Panc1 (cell line): ENCODE data around the gene TEK. TPM values are rescaled to one million over a fixed set of nuclear protein-coding genes. Genes with fewer than 3 reads are reported as not detected.

ENCODE experiments used
- ATAC-seq: fragments of 200-7000 bp; cut with Tn5 transposase; 2 replicates; pipeline ENCODE4 v1.9.1; 2020; ENCODE audit warnings: mild to moderate bottlenecking, moderate library complexity
- BruUV-seq: library from RNA; stranded (reverse); fragments of 400-500 nt; replicated peaks from 2 replicates; lab custom pipeline; 2021; lab: Mats Ljungman, UMichigan
- CTCF ChIA-PET: fragments of 300-600 bp; sonication (Branson Sonifier 250); formaldehyde crosslinking; loops from one replicate; lab custom pipeline; 2022; ENCODE audit warnings: antibody characterized with exemption; lab: Charles Lee
- POLR2A ChIA-PET: fragments of 300-600 bp; sonication (Branson Sonifier 250); formaldehyde crosslinking; loops from one replicate; lab custom pipeline; 2022; ENCODE audit warnings: antibody characterized with exemption; lab: Charles Lee
- DNase-seq: peaks from one replicate; pipeline ENCODE4 v3.0.0-alpha.2; 2010; ENCODE audit warnings: low read depth, low spot score
- H3K27ac ChIP-seq: 2 replicates; pipeline ENCODE4 v1.5.1; 2011; ENCODE audit warnings: mild to moderate bottlenecking, low read length, inconsistent platforms
- H3K27me3 ChIP-seq: fragments of 200-500 bp; sonication (Bioruptor generic); 2 replicates; pipeline ENCODE4 v1.6.0; 2014; ENCODE audit warnings: low read length, inconsistent platforms; ENCODE audit not compliant: control insufficient read depth, insufficient read depth
- H3K36me3 ChIP-seq: fragments of 200-500 bp; sonication (Bioruptor generic); 2 replicates; pipeline ENCODE4 v1.5.1; 2014; ENCODE audit warnings: inconsistent platforms, mild to moderate bottlenecking, low read length, moderate library complexity; ENCODE audit not compliant: control insufficient read depth, insufficient read depth
- H3K4me1 ChIP-seq: 2 replicates; pipeline ENCODE4 v1.5.1; 2011; ENCODE audit warnings: inconsistent platforms, mild to moderate bottlenecking, low read length, moderate library complexity; ENCODE audit not compliant: control insufficient read depth, insufficient read depth
- H3K4me3 ChIP-seq, 2 experiments: 2 replicates each; pipeline ENCODE4 v1.5.1; 2011 to 2012; ENCODE audit warnings: low read depth in 2 of 2, low read length in 2 of 2, mild to moderate bottlenecking in 2 of 2, inconsistent platforms in 1 of 2, moderate library complexity in 1 of 2
- H3K9me3 ChIP-seq: fragments of 200-500 bp; sonication (Bioruptor generic); 2 replicates; pipeline ENCODE4 v1.5.1; 2014; ENCODE audit warnings: low read depth, mild to moderate bottlenecking, inconsistent platforms, low read length, moderate library complexity; ENCODE audit not compliant: control insufficient read depth, insufficient read depth
- POLR2AphosphoS5 ChIP-seq: IDR thresholded peaks from 2 replicates; pipeline ENCODE4 v1.6.1; 2012; ENCODE audit warnings: mild to moderate bottlenecking, low read depth, low read length, moderate library complexity
- SIN3A ChIP-seq: IDR thresholded peaks from 2 replicates; pipeline ENCODE4 v1.6.1; 2012; ENCODE audit warnings: low read depth, mild to moderate bottlenecking, low read length, moderate library complexity, borderline replicate concordance; ENCODE audit not compliant: insufficient read depth
- TCF7L2 ChIP-seq: IDR thresholded peaks from 2 replicates; pipeline ENCODE4 v1.6.1; 2011; ENCODE audit warnings: mild to moderate bottlenecking, low read depth, low read length, inconsistent platforms
- in situ Hi-C: cut with HindIII; loops from 2 replicates; pipeline ENCODE4 v1.10.0; 2016; ENCODE audit warnings: low sequenced_read_pairs, low pct_unique_long_range_greater_than_20kb
- intact Hi-C: fragments of 100-400 bp; cut with micrococcal nuclease; formaldehyde crosslinking; loops from one replicate; pipeline ENCODE4 v1.10.0; 2022; ENCODE audit not compliant: unreplicated experiment
- total RNA-seq: library from RNA; stranded (reverse); gene quantifications from one replicate; pipeline ENCODE4 v1.2.1, GENCODE V29; 2021; ENCODE audit not compliant: unreplicated experiment
- TF ChIP-seq, protein P1 (sequence below): fragments of 450-650 bp; IDR thresholded peaks from 2 replicates; pipeline ENCODE4 v1.5.1; 2017; ENCODE audit warnings: mild to moderate bottlenecking
- TF ChIP-seq, protein P2 (sequence below), 2 experiments: IDR thresholded peaks; 2 replicates each; pipeline ENCODE4 v1.6.1; 2011 to 2012; ENCODE audit warnings: low read depth in 2 of 2, control low read depth in 1 of 2, low read length in 1 of 2, mild to moderate bottlenecking in 1 of 2, moderate library complexity in 1 of 2; ENCODE audit not compliant: insufficient read depth in 1 of 2

TEK gene
- total RNA-seq, 1 experiment from 2014 or later: not detected

DNA sequence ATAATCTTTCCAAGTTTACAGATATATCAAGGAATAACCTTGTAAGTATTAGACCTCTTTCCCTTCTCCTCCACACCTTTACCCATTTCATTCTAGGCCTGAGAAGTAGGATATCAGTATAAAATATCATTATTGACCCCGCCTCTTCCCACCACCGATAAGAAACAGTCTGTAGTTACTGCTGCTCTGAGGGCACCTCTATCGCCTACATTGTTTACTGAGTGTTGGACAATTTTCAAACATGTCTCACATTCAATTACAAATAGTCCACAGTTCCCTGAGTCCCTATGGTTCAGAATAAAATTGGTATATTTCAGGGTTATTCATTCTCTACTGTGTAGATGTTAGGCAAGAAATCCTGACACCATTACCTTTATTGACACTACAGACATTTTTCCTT, 73.4 kb downstream of the TEK start:
- no peaks in the 10 kb centered on the region for H3K36me3 ChIP-seq
- no peaks in the 10 kb centered on the region for H3K9me3 ChIP-seq
- ChIA-PET POLR2A (no interaction called here), CTCF (no interaction called here)
- ATAC-seq (no peak), DNase-seq (no peak)
- intact Hi-C loops (no loop called here), in situ Hi-C loops (no loop called here)
- no peak overlapping the region for H3K27ac ChIP-seq
- no peak overlapping the region for H3K4me3 ChIP-seq
- TF ChIP-seq SIN3A (no peak), TCF7L2 (no peak), POLR2AphosphoS5 (no peak)
- TF ChIP-seq, protein P1, sequence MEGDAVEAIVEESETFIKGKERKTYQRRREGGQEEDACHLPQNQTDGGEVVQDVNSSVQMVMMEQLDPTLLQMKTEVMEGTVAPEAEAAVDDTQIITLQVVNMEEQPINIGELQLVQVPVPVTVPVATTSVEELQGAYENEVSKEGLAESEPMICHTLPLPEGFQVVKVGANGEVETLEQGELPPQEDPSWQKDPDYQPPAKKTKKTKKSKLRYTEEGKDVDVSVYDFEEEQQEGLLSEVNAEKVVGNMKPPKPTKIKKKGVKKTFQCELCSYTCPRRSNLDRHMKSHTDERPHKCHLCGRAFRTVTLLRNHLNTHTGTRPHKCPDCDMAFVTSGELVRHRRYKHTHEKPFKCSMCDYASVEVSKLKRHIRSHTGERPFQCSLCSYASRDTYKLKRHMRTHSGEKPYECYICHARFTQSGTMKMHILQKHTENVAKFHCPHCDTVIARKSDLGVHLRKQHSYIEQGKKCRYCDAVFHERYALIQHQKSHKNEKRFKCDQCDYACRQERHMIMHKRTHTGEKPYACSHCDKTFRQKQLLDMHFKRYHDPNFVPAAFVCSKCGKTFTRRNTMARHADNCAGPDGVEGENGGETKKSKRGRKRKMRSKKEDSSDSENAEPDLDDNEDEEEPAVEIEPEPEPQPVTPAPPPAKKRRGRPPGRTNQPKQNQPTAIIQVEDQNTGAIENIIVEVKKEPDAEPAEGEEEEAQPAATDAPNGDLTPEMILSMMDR: no peak
- TF ChIP-seq, protein P2, sequence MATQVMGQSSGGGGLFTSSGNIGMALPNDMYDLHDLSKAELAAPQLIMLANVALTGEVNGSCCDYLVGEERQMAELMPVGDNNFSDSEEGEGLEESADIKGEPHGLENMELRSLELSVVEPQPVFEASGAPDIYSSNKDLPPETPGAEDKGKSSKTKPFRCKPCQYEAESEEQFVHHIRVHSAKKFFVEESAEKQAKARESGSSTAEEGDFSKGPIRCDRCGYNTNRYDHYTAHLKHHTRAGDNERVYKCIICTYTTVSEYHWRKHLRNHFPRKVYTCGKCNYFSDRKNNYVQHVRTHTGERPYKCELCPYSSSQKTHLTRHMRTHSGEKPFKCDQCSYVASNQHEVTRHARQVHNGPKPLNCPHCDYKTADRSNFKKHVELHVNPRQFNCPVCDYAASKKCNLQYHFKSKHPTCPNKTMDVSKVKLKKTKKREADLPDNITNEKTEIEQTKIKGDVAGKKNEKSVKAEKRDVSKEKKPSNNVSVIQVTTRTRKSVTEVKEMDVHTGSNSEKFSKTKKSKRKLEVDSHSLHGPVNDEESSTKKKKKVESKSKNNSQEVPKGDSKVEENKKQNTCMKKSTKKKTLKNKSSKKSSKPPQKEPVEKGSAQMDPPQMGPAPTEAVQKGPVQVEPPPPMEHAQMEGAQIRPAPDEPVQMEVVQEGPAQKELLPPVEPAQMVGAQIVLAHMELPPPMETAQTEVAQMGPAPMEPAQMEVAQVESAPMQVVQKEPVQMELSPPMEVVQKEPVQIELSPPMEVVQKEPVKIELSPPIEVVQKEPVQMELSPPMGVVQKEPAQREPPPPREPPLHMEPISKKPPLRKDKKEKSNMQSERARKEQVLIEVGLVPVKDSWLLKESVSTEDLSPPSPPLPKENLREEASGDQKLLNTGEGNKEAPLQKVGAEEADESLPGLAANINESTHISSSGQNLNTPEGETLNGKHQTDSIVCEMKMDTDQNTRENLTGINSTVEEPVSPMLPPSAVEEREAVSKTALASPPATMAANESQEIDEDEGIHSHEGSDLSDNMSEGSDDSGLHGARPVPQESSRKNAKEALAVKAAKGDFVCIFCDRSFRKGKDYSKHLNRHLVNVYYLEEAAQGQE (IDR thresholded peaks at IDR 0.05; ENCODE audit: insufficient read depth in 1 of 2, low read depth in 2 of 2, low read length in 1 of 2): no peak
- BruUV-seq: no TSS peak
- no peaks in the 10 kb centered on the region for H3K4me1 ChIP-seq
- no peaks in the 10 kb centered on the region for H3K27me3 ChIP-seq

GRCh38 chr9:27183131-27183530, 74.1 kb downstream of the TEK start:
- ChIA-PET POLR2A (no interaction called here), CTCF (interaction anchor here (0.7 kb wide), 1 partner anchor 31 kb away, joined by 5 read pairs; no protein-coding TSS in a partner anchor)
- intact Hi-C loops (no loop called here), in situ Hi-C loops (no loop called here)
- Histone ChIP-seq H3K36me3 (no peaks in the 10 kb centered on the region), H3K4me3 (no peak overlapping the region), H3K27ac (no peak overlapping the region), H3K4me1 (no peaks in the 10 kb centered on the region), H3K9me3 (no peaks in the 10 kb centered on the region), H3K27me3 (no peaks in the 10 kb centered on the region)
- no TSS peak for BruUV-seq
- DNase-seq (no peak), ATAC-seq (no peak)
- no peak for TF ChIP-seq TCF7L2
- TF ChIP-seq POLR2AphosphoS5: no peak
- no peak for TF ChIP-seq SIN3A
- TF ChIP-seq, protein P2 (IDR thresholded peaks at IDR 0.05; ENCODE audit: insufficient read depth in 1 of 2, low read depth in 2 of 2, low read length in 1 of 2): no peak
- TF ChIP-seq, protein P1: no peak
